Measurements from ENCODE around the gene ZNF709.
"Not testable (repeated sequence)": the region's sequence is repeated elsewhere in the genome, so short reads cannot be mapped to it uniquely, and the experiment has no call there.

- TF ChIP-seq, protein P1, sequence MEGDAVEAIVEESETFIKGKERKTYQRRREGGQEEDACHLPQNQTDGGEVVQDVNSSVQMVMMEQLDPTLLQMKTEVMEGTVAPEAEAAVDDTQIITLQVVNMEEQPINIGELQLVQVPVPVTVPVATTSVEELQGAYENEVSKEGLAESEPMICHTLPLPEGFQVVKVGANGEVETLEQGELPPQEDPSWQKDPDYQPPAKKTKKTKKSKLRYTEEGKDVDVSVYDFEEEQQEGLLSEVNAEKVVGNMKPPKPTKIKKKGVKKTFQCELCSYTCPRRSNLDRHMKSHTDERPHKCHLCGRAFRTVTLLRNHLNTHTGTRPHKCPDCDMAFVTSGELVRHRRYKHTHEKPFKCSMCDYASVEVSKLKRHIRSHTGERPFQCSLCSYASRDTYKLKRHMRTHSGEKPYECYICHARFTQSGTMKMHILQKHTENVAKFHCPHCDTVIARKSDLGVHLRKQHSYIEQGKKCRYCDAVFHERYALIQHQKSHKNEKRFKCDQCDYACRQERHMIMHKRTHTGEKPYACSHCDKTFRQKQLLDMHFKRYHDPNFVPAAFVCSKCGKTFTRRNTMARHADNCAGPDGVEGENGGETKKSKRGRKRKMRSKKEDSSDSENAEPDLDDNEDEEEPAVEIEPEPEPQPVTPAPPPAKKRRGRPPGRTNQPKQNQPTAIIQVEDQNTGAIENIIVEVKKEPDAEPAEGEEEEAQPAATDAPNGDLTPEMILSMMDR (conservative IDR thresholded peaks at IDR 0.05), result not testable (repeated sequence)
- not testable (repeated sequence) for TF ChIP-seq ZFX (IDR thresholded peaks at IDR 0.05)
Observed at GRCh38 chr19:12417273-12417672, 67.3 kb downstream of the ZNF709 start.

Measured in C4-2B (cell line).